T-helper 22 cell (primary cell): ENCODE results near the gene LTF.

Source experiments
- DNase-seq: peaks from one replicate; pipeline ENCODE4 v3.0.0-alpha.2; 2020; ENCODE audit warnings: low read depth

LTF gene

GRCh38 chr3:46468753-46469600 is 4.3 kb upstream of the LTF start:
- DNase-seq: no peak

DNA sequence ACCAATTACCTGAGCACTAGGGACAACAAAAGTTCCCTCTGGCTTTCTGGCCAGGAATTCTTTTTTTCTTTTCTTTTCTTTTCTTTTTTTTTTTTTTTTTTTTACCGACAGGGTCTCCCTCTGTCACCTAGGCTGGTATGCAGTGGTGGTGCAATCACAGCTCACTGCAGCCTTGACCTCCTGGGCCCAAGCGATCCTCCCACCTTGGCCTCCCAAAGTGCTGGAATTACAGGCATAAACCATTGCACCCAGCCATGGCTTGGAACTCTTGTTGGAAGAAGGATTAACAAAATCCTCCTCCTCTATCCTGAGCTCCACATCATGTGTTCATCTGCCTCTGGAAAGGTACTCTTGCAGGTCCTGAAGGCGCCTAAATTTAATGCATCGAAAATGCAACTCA is 2.9 kb upstream of the LTF start:
- DNase-seq: no peak

DNA sequence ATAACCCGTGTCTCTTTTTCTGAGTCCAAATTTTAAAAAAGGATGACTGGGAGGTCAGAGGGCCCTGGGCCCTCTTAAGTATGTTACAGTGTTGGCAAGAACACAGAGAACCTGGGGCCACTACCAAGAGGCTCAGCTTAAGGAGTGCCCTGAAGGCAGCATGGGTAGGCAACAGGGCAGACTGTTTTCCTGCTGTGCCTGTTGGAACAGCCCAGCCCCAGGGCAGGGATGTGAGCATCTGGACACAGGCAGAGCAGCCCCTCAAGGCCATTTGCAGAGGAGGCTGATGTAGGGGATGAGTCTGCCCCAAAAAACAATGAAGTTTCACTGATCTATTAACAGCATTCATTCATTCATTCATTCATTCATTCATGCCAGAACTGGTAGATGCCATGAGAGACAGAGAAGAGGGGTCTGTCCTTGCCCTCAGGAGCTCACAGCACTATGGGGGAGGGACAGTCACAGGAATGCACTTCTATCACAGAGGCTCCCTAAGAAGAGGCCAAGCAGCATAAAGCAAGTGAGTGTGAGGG is 2.2 kb upstream of the LTF start:
- DNase-seq: no peak

DNA sequence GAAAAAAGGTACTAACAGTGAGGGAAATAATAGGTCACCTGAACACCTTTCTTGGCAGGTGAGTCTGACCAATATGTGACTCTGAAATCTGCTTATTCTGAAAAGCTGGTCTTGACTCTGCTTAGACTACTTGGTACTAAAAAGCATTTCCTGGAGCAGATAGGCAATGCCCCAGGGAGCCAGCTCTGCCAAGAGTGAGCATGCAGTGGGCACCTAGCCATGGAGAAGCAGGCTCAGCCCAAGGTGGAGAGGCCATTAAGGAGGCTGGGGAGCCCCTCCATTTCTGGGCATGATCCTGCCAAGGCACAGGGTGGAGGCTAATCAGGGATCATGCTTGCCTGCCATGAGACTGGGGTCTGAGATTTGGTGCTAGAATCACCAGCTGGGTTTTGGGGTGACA is 1.6 kb upstream of the LTF start:
- DNase-seq: no peak

DNA sequence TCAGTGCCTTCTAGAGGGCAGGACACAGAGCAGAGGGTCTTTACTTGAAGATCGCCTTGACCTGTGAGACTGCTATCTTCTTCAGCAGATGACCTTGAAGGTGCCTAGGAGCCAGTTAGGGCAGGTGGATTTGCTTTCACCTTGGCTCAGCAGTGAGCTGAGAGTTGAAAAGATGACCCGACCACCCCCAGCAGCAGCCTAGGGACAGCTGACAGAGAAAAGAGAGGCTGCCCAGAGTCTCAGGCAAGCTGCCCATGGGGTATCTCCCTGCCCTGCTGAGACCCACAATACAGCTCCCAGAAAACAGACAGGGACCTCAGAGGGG is 453 bp upstream of the LTF start:
- DNase-seq: no peak

DNA sequence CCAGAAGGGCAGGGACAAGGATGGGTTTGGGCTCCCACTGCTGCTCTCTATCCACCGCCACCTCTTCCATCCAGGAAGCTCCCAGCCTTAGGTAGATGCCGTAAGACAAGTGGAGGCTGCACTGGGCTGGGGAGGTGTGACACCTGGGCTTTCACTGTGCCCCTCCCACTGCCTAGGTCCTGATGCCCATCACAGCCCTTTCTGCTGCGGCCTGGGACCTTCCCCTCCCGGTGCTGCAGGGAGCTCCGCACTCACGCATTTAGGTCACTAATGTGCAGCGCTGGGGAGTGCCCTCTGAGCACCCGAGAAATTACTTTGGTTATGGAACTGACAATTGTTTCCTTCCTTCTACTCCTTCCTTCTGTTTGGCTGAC is 850 bp downstream of the LTF start:
- no peak for DNase-seq

DNA sequence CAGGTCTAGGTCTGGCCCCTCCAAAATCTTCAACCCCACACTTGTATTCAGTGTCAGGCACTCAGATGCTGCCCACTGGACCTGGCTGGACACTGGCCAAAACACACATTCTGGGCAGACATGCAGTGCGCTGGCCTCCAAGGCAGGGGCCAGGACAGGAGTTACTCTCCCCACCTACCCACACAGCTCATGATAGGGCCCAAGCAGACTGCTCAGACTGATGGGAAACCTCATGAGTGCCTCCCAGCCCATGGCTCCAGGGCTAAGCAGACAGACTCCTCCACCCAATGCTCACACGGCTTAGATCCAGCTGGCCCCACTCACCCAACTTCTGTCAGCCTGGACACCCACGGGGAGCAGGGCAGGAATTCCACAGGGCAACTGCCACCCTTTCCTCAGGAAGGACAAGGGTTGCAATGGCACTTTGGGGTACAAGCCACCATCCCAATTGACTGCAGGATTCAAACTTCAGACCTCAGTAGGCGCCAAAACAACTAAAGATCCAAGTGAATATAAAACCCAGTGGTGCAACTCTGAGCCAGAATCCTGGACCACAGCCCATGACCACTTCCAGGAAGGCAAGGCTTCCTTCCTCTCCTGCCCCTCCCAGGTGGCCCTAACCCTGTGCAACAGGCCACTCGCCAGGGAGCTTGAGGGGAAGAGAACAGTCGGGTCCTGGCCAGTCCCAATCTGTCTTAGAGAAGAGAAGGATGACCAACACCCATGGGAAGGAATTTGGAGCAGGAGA is 1.4 kb downstream of the LTF start:
- DNase-seq: no peak

GRCh38 chr3:46462511-46462910 is 2.2 kb downstream of the LTF start:
- DNase-seq: no peak

- no peak for DNase-seq
These were observed 2.6 kb downstream of the LTF start for GRCh38 chr3:46462111-46462510.

DNA sequence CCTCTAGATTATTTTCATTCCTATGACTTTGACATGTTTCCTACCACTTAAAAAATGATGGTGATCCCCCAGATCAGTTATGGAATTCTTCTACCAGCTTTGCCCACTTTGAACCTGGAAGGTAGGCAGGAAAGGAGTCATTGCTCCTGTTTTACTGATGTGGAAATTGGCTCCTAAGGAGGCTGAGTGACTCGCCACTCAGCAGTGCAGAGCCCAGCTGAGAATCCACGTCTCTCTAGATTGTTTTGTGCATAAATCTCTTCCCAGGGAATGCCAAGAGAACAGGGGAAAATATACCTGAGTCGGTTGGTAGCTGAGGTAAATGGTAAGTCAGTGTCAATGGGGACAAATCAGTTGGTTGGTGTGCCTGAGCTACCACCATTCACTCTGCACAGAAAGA is 4.7 kb downstream of the LTF start:
- DNase-seq: no peak

- no peak for DNase-seq
These were observed 8.6 kb downstream of the LTF start for GRCh38 chr3:46456118-46456517.

GRCh38 chr3:46455231-46456115 is 9.2 kb downstream of the LTF start:
- no peak for DNase-seq

- DNase-seq: no peak
These were observed 10.1 kb downstream of the LTF start for GRCh38 chr3:46454606-46455005.

- DNase-seq: no peak
These were observed 10.5 kb downstream of the LTF start for GRCh38 chr3:46454209-46454595.

- no peak for DNase-seq
These were observed 11.0 kb downstream of the LTF start for GRCh38 chr3:46453526-46454208.

- no peak for DNase-seq
These were observed 14.8 kb downstream of the LTF start for GRCh38 chr3:46449755-46450552.

DNA sequence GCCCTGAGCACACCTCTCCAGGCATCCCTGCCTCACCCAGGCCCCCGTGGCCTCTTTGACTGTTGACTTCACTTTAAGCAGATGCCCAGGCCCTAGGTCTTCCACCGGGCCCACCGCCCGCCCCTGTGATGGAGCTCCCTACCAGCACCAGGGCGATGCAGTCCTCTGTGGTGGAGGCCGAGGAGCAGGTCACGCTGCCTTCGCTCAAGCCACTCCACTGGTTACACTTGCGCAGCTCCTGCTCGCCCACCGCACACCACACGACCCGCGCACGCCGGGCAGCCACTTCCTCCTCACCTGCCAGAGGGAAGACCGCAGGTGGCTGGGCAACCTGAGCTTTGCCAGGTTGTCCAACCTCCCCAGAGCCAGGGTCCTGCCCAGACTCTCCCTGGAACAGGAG is 16.0 kb downstream of the LTF start:
- no peak for DNase-seq

- DNase-seq: no peak
These were observed 17.3 kb downstream of the LTF start for GRCh38 chr3:46447228-46447985.

DNA sequence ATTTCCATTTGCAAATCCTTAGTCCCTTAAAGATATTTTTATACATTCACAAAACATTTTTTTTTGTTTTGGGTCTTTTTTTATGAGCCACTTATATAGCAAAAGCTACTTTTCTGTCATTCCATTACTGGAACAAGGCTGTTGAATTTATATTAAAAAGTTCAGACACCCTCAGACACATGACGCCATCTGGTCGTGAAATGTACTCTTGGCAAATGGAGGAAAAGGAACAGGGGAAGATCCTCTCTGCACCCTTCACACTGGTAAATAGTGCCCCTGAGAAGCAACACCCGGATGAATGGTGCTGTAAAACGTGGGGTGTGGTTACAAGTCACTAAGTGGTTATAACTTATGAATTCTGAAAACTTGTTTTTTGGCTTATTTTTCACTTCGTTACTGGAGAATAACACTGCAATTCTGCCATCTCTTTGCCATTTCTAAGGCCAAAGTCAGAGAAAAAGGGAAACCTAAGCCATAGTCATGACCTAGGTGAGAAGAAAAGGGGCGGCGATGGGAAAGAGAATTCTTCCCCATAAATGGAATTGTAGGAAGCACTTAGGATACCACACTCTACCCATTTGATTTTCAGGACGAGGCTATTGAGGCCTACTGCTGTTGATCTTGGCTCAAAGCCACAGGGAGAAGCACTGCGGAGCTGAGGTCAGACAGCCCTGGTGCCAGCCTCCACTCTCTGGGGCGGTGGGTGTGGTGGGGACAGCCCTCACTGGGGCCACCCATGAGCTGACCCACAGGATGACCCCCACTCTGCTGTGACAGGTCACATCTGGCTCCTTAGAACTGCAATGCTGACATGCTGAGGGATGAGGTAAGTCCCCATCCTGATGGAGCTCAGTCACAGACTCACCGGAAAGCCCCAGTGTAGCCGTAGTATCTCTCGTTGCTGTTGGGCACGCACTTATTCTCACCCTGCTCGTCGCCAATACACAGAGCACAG is 21.9 kb downstream of the LTF start:
- DNase-seq: no peak
